ENCODE measurements around the gene RCAN1.
A peak's percentile ranks its signal among the peaks of the same experiment; 100 is the strongest.
"Not testable (repeated sequence)": the region's sequence is repeated elsewhere in the genome, so short reads cannot be mapped to it uniquely, and the experiment has no call there.

Gene RCAN1

GRCh38 chr21:34511787-34512455 lies 103.0 kb downstream of the RCAN1 start, which contains the start of gene KCNE1:
Gene KCNE1 (minus strand): TSS chr21:34512210. CDS start chr21:34449634, 62,576 bp downstream.
- DNase-seq = no peak

DNA sequence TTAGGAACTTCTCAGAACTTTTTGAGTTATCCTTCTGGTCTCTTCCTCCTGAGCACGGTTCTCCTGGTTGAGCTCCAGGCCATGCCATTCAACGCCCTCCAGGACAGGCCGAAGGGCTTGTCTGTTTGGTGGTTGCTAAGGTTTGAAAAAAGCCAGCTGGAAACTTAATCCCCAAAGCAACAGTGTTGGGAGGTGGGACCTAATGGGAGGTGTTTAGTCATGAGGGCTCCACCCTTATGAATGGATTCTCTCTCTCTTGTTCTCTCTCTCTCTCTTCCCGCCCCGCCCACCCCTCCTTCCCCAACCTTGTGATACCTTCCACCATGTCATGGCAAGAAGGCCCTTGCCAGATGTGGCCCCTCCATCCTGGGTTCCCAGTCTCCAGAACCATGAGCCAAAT lies 103.7 kb downstream of the RCAN1 start:
- no peak for DNase-seq

DNA sequence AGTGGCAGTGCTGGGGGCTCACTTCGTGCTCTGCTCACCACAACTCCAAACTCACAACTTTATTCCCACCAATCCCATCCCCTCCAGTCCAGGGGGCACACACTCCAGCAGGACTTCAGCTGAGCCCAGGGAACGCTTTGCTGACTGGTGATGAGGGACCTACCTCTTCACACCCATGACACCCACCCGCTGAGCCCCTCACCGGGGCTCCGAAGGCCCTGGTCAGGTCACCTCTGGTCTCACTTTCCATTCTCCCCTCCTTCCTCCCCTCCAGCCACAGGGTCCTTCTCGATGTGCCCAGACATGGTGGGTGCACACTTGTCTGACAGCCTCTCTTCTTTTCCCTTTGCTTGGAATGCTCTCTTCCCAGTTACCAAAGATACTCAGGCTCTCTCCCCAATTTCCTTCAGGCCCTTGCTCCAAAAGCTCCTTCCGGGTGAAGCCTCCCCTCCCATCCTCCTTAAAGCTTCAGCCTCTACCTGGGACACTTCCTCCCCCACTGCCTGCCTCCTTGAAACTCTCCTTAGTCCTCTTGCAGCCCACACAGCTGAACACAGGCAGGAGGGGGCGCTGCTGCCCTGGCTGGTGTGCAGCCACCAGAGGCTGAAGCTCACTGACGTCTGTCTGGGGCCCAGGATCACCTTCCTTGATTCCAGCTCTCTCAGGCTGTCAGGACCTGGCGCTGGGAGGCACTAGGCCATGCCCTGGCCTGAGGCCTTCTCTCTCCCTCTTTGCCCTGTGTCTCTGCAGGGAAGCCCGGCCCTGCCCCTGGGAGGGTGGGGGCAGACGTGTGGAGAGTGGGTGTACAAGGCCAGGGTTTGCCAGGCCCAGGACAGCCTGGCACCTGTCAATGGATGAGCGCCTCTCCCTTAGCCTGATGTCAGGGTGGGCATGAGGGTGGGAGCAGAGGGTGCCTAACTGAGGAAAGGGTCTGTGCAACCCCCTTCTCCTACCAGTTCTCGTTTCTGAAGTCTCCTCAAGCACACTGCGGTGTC lies 104.5 kb downstream of the RCAN1 start:
- peak; percentile 57 for DNase-seq

DNA sequence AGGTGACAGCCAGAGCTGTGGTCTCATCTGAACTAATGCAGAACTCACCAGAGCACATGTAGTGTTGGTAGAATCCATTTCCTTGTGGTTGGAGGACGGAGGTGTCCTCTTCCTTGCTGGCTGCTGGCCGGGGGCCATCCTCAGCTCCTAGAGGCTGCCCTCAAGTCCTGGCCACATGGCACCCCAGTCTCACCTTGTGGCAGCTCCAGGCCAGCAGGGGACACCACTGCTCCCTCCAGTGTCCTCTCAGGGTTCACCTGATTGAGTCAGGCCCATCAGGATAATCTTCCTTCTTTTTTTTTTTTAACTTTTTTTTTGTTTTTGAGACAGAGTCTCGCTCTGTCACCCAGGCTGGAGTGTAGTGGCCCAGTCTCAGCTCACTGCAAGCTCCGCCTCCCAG lies 105.8 kb downstream of the RCAN1 start:
- no peak for DNase-seq

GRCh38 chr21:34504595-34504994 lies 110.3 kb downstream of the RCAN1 start:
- no peak for DNase-seq

- no peak for DNase-seq
Measured at GRCh38 chr21:34502480-34503106, 112.3 kb downstream of the RCAN1 start.

DNA sequence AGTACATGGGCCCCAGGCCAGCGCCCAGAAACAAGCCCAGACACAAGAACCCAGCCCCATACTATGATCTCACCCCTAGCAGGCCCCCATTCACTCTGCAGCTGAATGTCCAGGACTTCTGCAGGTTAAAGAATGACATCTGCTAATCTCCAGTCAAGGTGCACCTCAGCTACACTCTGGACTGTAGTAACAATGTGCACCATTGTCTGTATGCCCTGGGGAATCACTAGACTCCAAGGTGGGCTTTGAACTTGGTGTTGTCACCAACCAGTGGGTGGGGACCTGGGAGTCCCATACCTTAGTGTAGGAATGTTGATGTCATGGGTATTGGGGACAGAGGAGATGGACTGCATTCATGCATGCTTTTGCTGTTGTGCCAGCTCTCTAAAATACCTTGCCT lies 113.2 kb downstream of the RCAN1 start:
- DNase-seq = no peak

- no peak for DNase-seq
Measured at GRCh38 chr21:34500191-34500590, 114.7 kb downstream of the RCAN1 start.

- DNase-seq = no peak
Measured at GRCh38 chr21:34499116-34499515, 115.8 kb downstream of the RCAN1 start.

- no peak for DNase-seq
Measured at GRCh38 chr21:34498623-34499022, 116.3 kb downstream of the RCAN1 start.

DNA sequence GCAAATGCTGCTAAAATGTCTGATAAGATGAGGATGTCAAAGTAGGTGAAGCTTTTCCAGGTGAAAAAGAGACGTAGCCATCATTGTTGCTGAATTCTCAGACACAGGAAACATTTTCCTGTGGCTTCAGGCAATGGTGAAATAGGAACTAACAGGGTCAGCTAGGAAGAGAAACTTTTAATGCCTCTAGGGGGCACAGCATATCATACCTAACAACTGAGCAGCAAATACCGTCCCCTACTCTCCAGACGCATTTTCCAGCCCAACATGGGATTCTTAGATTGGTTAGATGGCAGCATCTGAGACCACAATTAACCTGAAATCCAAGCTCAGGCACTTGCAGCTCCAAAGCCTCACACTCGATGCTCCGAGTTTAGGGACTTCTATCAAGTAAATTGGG lies 131.1 kb downstream of the RCAN1 start:
- not testable (repeated sequence) for DNase-seq

DNA sequence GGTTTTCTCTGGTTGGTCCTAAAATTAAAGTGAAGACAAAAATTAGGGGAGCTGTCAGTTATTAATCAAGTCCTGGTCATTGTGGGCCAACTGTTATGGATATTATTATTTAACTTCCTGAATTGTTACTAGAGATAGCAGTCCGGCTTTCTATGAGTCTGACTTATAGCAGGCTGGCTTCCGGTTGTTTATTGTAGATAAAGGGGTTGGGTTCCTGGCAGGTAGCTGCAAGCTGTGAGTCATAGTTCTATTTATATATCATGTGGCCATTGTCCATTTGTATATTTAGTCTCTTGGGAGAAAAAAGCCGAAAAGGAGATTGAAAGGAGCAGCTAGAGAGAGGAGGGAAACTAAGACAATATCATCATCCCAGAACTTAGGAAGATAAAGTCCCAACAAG lies 131.5 kb downstream of the RCAN1 start:
- not testable (repeated sequence) for DNase-seq

DNA sequence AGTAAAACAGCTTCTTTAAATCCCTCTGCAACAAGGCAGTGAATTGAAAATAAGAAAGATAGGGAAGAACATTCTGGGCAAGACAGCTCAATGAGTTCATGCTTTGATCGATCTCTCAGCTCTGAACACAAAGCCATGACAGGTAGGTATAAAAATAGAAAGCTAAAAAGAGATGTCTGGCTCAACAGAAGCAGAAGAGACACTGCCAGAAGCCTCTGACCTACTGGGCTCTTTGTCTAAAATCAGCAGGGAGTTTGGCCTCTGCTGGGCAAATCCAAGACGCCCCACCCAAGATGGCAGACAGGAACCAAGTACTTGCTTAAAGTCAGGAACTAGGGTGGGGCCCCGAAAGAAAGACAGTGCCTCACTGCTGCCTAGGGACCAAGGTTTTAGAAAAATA lies 147.6 kb downstream of the RCAN1 start:
- not testable (repeated sequence) for DNase-seq

Measured in eye (tissue), 1 donor.